K562 (cell line): Measurements from ENCODE around the gene NLGN3. TPM values are rescaled to one million over a fixed set of nuclear protein-coding genes. Genes with fewer than 3 reads are reported as not detected.

Source experiments
- ATF1 ChIP-seq, 2 experiments: fragments of 450-650 bp in 1 of 2; IDR thresholded peaks; 2 replicates each; pipeline ENCODE4 v1.6.1; 2016; ENCODE audit warnings: missing compliant biosample characterization in 1 of 2, missing genetic modification characterization in 1 of 2
- ERF ChIP-seq: fragments of 450-650 bp; formaldehyde crosslinking; IDR thresholded peaks from 2 replicates; pipeline ENCODE4 v1.4.0; 2020; ENCODE audit warnings: mild to moderate bottlenecking, mixed read lengths
- FOXA3 ChIP-seq, 2 experiments: fragments of 450-650 bp in 1 of 2; sonication (generic) in 1 of 2; formaldehyde crosslinking; IDR thresholded peaks in 1 of 2; conservative IDR thresholded peaks in 1 of 2; 2 replicates each; pipeline versions ENCODE4 v1.4.0 to v1.8.0; 2020 to 2022; ENCODE audit warnings: mild to moderate bottlenecking in 2 of 2, missing genetic modification reagents in 1 of 2
- JUND ChIP-seq, 2 experiments: IDR thresholded peaks; 2 replicates in 1 of 2; 3 replicates in 1 of 2; pipeline ENCODE4 v1.6.1; 2011; ENCODE audit warnings: borderline replicate concordance in 2 of 2, low read depth in 2 of 2, low read length in 2 of 2, improper control_type of control experiment in 1 of 2, missing biosample characterization in 1 of 2, missing genetic modification characterization in 1 of 2, missing genetic modification reagents in 1 of 2
- KLF10 ChIP-seq: fragments of 250-450 bp; sonication (Bioruptor Pico); IDR thresholded peaks from 2 replicates; pipeline ENCODE4 v1.6.1; 2021; ENCODE audit warnings: matching md5 sums
- MEF2D ChIP-seq: conservative IDR thresholded peaks from 2 replicates; pipeline ENCODE4 v1.6.1; 2016; ENCODE audit warnings: low read depth, missing genetic modification characterization, missing compliant biosample characterization
- SP2 ChIP-seq: IDR thresholded peaks from 2 replicates; pipeline ENCODE4 v1.6.1; 2011; ENCODE audit warnings: mild to moderate bottlenecking, low read depth, low read length, moderate library complexity; ENCODE audit not compliant: poor library complexity, severe bottlenecking; ENCODE audit errors: extremely low read depth
- TEAD4 ChIP-seq, 2 experiments: sonication (generic) in 1 of 2; formaldehyde crosslinking in 1 of 2; IDR thresholded peaks; 2 replicates each; pipeline versions ENCODE4 v1.6.1 to v1.8.0; 2012 to 2022; ENCODE audit warnings: borderline replicate concordance in 1 of 2, inconsistent platforms in 1 of 2, low read length in 1 of 2, mild to moderate bottlenecking in 1 of 2, missing genetic modification reagents in 1 of 2
- ZMIZ1 ChIP-seq, 2 experiments: fragments of 150-350 bp in 1 of 2; IDR thresholded peaks; 2 replicates each; pipeline ENCODE4 v1.6.1; 2012 to 2016; ENCODE audit warnings: low read depth in 2 of 2, low read length in 2 of 2, mild to moderate bottlenecking in 1 of 2, moderate library complexity in 1 of 2
- ZNF217 ChIP-seq: sonication (generic); formaldehyde crosslinking; IDR thresholded peaks from 2 replicates; pipeline ENCODE4 v1.8.0; 2022; ENCODE audit warnings: mild to moderate bottlenecking, missing genetic modification reagents
- ZNF518B ChIP-seq: fragments of 250-450 bp; sonication (Bioruptor Pico); IDR thresholded peaks from 2 replicates; pipeline ENCODE4 v1.5.0; 2021; ENCODE audit warnings: mild to moderate bottlenecking, moderate library complexity
- polyA plus RNA-seq, 8 experiments: library from polyadenylated mRNA; depleted of rRNA in 4 of 8; stranded (reverse) in 5 of 8; unstranded in 3 of 8; fragments of >200 nt; fragmentation: Nextera tagmentation in 2 of 8; fragmentation: Illumina TruSeq in 1 of 8; extraction: Ambion mirVana in 2 of 8; extraction: Trizol in 1 of 8; gene quantifications; 2 replicates each; pipeline versions ENCODE4 v1.2.1 to v1.2.3, GENCODE V29; 2011 to 2014; ENCODE audit warnings: inconsistent platforms in 1 of 8, missing spikeins in 1 of 8
- total RNA-seq, 7 experiments: library from RNA; depleted of rRNA in 6 of 7; stranded (reverse); fragments of >200 nt in 6 of 7; fragmentation: Illumina TruSeq in 2 of 7; extraction: Trizol in 2 of 7; gene quantifications; 2 replicates each; pipeline versions ENCODE4 v1.2.1 to v1.2.3, GENCODE V29; 2011 to 2021; ENCODE audit warnings: low replicate concordance in 1 of 7
- TF ChIP-seq, protein P1 (sequence below): fragments of 450-650 bp; IDR thresholded peaks from 2 replicates; pipeline ENCODE4 v1.6.1; 2016; ENCODE audit warnings: borderline replicate concordance
- TF ChIP-seq, protein P2 (sequence below): conservative IDR thresholded peaks from 2 replicates; pipeline ENCODE4 v1.6.1; 2011; ENCODE audit warnings: low read depth, mild to moderate bottlenecking, low read length; ENCODE audit not compliant: control insufficient read depth

NLGN3 gene
- total and polyA plus RNA-seq, 9 of the 15 experiments (the other 6 are each of a cell fraction or from before 2014, with no cell fraction given), result 0.03 to 0.86 (median 0.25) TPM

GRCh38 chrX:71181910-71182799 is 37.5 kb downstream of the NLGN3 start (continued):
- TF ChIP-seq ZMIZ1 (IDR thresholded peaks at IDR 0.05; ENCODE audit: low read depth in 2 of 2, low read length in 2 of 2) (0 out of 4 replicates have a peak, but pooled peaks of 1 of the 2 experiments have one; percentile 28), SP2 (peak; percentile 65), KLF10 (CRISPR knock-in tag) (no peak), JUND (IDR thresholded peaks at IDR 0.05; ENCODE audit: borderline replicate concordance, low read depth, low read length) (peak; percentile 96), JUND (tag; IDR thresholded peaks at IDR 0.05; ENCODE audit: borderline replicate concordance, low read depth, low read length) (peak; percentile 90), ZNF217 (CRISPR knock-in tag) (no peak), ATF1 (CRISPR knock-in tag; IDR thresholded peaks at IDR 0.05) (no peak), ATF1 (tag; IDR thresholded peaks at IDR 0.05) (peak; percentile 60), TEAD4 (IDR thresholded peaks at IDR 0.05; ENCODE audit: low read length) (peak; percentile 39), TEAD4 (CRISPR knock-in tag; IDR thresholded peaks at IDR 0.05; ENCODE audit: borderline replicate concordance) (no peak), ERF (CRISPR knock-in tag) (no peak), ZNF518B (CRISPR knock-in tag) (no peak), FOXA3 (CRISPR knock-in tag; conservative IDR thresholded peaks at IDR 0.05 in 1 of 2, IDR thresholded peaks at IDR 0.05 in 1 of 2) (no peak), MEF2D (tag) (no peak)
- TF ChIP-seq, protein P1, sequence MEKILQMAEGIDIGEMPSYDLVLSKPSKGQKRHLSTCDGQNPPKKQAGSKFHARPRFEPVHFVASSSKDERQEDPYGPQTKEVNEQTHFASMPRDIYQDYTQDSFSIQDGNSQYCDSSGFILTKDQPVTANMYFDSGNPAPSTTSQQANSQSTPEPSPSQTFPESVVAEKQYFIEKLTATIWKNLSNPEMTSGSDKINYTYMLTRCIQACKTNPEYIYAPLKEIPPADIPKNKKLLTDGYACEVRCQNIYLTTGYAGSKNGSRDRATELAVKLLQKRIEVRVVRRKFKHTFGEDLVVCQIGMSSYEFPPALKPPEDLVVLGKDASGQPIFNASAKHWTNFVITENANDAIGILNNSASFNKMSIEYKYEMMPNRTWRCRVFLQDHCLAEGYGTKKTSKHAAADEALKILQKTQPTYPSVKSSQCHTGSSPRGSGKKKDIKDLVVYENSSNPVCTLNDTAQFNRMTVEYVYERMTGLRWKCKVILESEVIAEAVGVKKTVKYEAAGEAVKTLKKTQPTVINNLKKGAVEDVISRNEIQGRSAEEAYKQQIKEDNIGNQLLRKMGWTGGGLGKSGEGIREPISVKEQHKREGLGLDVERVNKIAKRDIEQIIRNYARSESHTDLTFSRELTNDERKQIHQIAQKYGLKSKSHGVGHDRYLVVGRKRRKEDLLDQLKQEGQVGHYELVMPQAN, result 0 out of 2 replicates have a peak, but pooled peaks have one; percentile 4
- TF ChIP-seq, protein P2, sequence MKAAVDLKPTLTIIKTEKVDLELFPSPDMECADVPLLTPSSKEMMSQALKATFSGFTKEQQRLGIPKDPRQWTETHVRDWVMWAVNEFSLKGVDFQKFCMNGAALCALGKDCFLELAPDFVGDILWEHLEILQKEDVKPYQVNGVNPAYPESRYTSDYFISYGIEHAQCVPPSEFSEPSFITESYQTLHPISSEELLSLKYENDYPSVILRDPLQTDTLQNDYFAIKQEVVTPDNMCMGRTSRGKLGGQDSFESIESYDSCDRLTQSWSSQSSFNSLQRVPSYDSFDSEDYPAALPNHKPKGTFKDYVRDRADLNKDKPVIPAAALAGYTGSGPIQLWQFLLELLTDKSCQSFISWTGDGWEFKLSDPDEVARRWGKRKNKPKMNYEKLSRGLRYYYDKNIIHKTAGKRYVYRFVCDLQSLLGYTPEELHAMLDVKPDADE, result no peak; the same call in 1 of the 2 replicates
